Right lobe of liver (tissue), 6 donors: ENCODE results near the gene ZNF90. TPM values are rescaled to one million over a fixed set of nuclear protein-coding genes. Genes with fewer than 3 reads are reported as not detected.
"Not testable (repeated sequence)": the region's sequence is repeated elsewhere in the genome, so short reads cannot be mapped to it uniquely, and the experiment has no call there.

Source experiments
- ATAC-seq, 4 donors: fragments of 200-7000 bp; cut with Tn5 transposase; one replicate each; pipeline ENCODE4 v1.9.1; 2020; ENCODE audit warnings: mild to moderate bottlenecking in 4 of 4, moderate library complexity in 4 of 4
- DNase-seq, 3 donors: peaks; one replicate each; pipeline ENCODE4 v3.0.0-alpha.2; 2020
- H3K27ac ChIP-seq, 3 donors: fragments of 200-600 bp; one replicate each; pipeline ENCODE4 v1.8.0; 2022
- H3K27me3 ChIP-seq, 2 donors: fragments of 200-600 bp; one replicate each; pipeline ENCODE4 v1.8.0; 2022
- H3K36me3 ChIP-seq, 4 donors: fragments of 200-600 bp; sonication (generic) in 1 of 4; one replicate each; pipeline versions ENCODE4 v1.5.1 to v1.8.0; 2017 to 2022; ENCODE audit warnings: control low read depth in 1 of 4
- H3K4me1 ChIP-seq, 4 donors: fragments of 200-600 bp; sonication (generic) in 1 of 4; one replicate each; pipeline versions ENCODE4 v1.5.1 to v1.8.0; 2017 to 2022; ENCODE audit warnings: control low read depth in 1 of 4
- H3K4me3 ChIP-seq, 3 donors: fragments of 200-600 bp; one replicate each; pipeline ENCODE4 v1.8.0; 2022
- H3K9me3 ChIP-seq, 4 donors: fragments of 200-600 bp; sonication (generic) in 1 of 4; one replicate each; pipeline versions ENCODE4 v1.5.1 to v1.8.0; 2017 to 2022; ENCODE audit warnings: control low read depth in 1 of 4
- CTCF ChIP-seq, 4 donors: fragments of 200-600 bp in 3 of 4; fragments of 450-650 bp in 1 of 4; IDR thresholded peaks; one replicate each; pipeline versions ENCODE4 v1.5.1 to v1.8.0; 2016 to 2022; ENCODE audit warnings: antibody characterized with exemption in 4 of 4, mild to moderate bottlenecking in 2 of 4
- POLR2A ChIP-seq: fragments of 450-650 bp; IDR thresholded peaks from one replicate; pipeline ENCODE4 v1.6.1; 2017; ENCODE audit warnings: antibody characterized with exemption, mild to moderate bottlenecking
- WGBS: methylation state at CpG from one replicate; pipeline ENCODE4 v1.1.6; 2018; ENCODE audit warnings: low coverage, low lambda C conversion rate; ENCODE audit not compliant: insufficient coverage; ENCODE audit errors: missing lambda C conversion rate; 5-methylcytosine and 5-hydroxymethylcytosine counted together
- intact Hi-C, 2 donors: fragments of 100-400 bp; cut with DNase I; formaldehyde crosslinking; loops; one replicate each; pipeline versions ENCODE4 v1.11.2 to v1.14.1; 2022
- total RNA-seq, 6 experiments: library from RNA; depleted of rRNA in 2 of 6; stranded (reverse); fragments of >200 nt in 2 of 6; fragmentation: NEBNext Ultra II Directional in 3 of 6; extraction: Animal tissue kit (Norgen Biotek cat#: 25700) in 3 of 6; gene quantifications; one replicate each; pipeline versions ENCODE4 v1.1.0 to v1.2.4, GENCODE V29; 2016 to 2023
- donor health status: DM: no; HTN: yes; CAD: no.
- donor health status: DM: no; HTN: no; CAD: no.
- donor health status: DM: no; HTN: no; CAD: no.
- donor health status: DM: no; HTN: yes; CAD: no.
- donor health status: DM: no; HTN: yes; CAD: no.

ZNF90 gene
- total RNA-seq, 6 experiments from 2014 or later: 0.18 to 0.54 (median 0.24) TPM

- Histone ChIP-seq H3K4me1 (no peaks in the 10 kb centered on the region), H3K9me3 (no peaks in the 10 kb centered on the region), H3K27me3 (no peaks in the 10 kb centered on the region), H3K36me3 (no peaks in the 10 kb centered on the region), H3K4me3 (peak within 1 kb of the TSS; percentile 54 to 92 (median 62)), H3K27ac (peak within 1 kb of the TSS; percentile 40 to 65 (median 63))
- TF ChIP-seq CTCF (IDR thresholded peaks at IDR 0.05) (no peak), POLR2A (no peak)
- WGBS: 0% methylated on average over 6 of the region's 25 CpGs
- ATAC-seq (peak; percentile 99 to 100 (median 99)), DNase-seq (peak; percentile 88 to 92 (median 92))
- intact Hi-C loops: no loop called here
Measured at GRCh38 chr19:20039203-20039723, 38.5 kb upstream of the ZNF90 start, which contains the start of gene ZNF682. Gene ZNF682, minus strand, starts transcription at chr19:20039505. Its CDS starts 160 bp downstream, at chr19:20039345.

GRCh38 chr19:20044663-20045062 is 33.1 kb upstream of the ZNF90 start:
- intact Hi-C loops: no loop called here
- ATAC-seq (no peak), DNase-seq (no peak)
- no peak overlapping the region for H3K27ac ChIP-seq
- TF ChIP-seq POLR2A (no peak), CTCF (IDR thresholded peaks at IDR 0.05) (no peak)
- H3K27me3 ChIP-seq: no peaks in the 10 kb centered on the region
- 67% methylated on average over 2 of the region's 3 CpGs for WGBS
- H3K36me3 ChIP-seq: no peaks in the 10 kb centered on the region
- no peaks in the 10 kb centered on the region for H3K4me1 ChIP-seq
- H3K4me3 ChIP-seq: no peak overlapping the region
- H3K9me3 ChIP-seq: peaks cover 0 to 5% (median 0%) of the 10 kb centered on the region in 4 donors

GRCh38 chr19:20045742-20046141 is 32.1 kb upstream of the ZNF90 start:
- intact Hi-C loops, H3K4me3 ChIP-seq: not testable (repeated sequence)
- WGBS: 45% methylated on average over 5 of the region's 5 CpGs

GRCh38 chr19:20051841-20052768 is 25.7 kb upstream of the ZNF90 start:
- peak overlapping the region in 1 of 3 donors; percentile 49 for H3K27ac ChIP-seq
- peak; percentile 39 for TF ChIP-seq POLR2A
- TF ChIP-seq CTCF (IDR thresholded peaks at IDR 0.05): no peak
- DNase-seq: peak; percentile 85 to 96 (median 95)
- H3K4me3 ChIP-seq: peak overlapping the region; percentile 46 to 67 (median 47)
- H3K36me3 ChIP-seq: no peaks in the 10 kb centered on the region
- H3K4me1 ChIP-seq: peaks cover 0 to 3% (median 0%) of the 10 kb centered on the region in 4 donors
- H3K27me3 ChIP-seq: no peaks in the 10 kb centered on the region
- intact Hi-C loops: no loop called here
- 1% methylated on average over 11 of the region's 43 CpGs for WGBS
- peak; percentile 99 to 100 (median 100) for ATAC-seq
- H3K9me3 ChIP-seq: peaks cover 0 to 5% (median 0%) of the 10 kb centered on the region in 4 donors

More at GRCh38 chr19:20045742-20046141, 32.1 kb upstream of the ZNF90 start:
- H3K27ac ChIP-seq, H3K4me1 ChIP-seq, H3K9me3 ChIP-seq, ATAC-seq, H3K27me3 ChIP-seq, H3K36me3 ChIP-seq, DNase-seq: not testable (repeated sequence)

- H3K9me3 ChIP-seq, H3K36me3 ChIP-seq, DNase-seq, H3K4me1 ChIP-seq, H3K27me3 ChIP-seq, H3K27ac ChIP-seq, ATAC-seq, intact Hi-C loops, H3K4me3 ChIP-seq: not testable (repeated sequence)
Measured at GRCh38 chr19:20058738-20059137, 19.1 kb upstream of the ZNF90 start.
